H9 (cell line): ENCODE measurements around the gene TRIM7. TPM values are rescaled to one million over a fixed set of nuclear protein-coding genes. Genes with fewer than 3 reads are reported as not detected.

Source experiments
- DNase-seq: peaks from one replicate; pipeline ENCODE4 v3.0.0-alpha.2; 2017
- H2AFZ ChIP-seq: one replicate; pipeline ENCODE4 v1.6.1; 2013; ENCODE audit warnings: mild to moderate bottlenecking, low read length, control low read depth, moderate library complexity
- H2AK5ac ChIP-seq: 2 replicates; pipeline ENCODE4 v1.6.1; 2013; ENCODE audit warnings: low read length, control low read depth, mixed read lengths; ENCODE audit not compliant: insufficient read length
- H2BK120ac ChIP-seq: one replicate; pipeline ENCODE4 v1.6.1; 2013; ENCODE audit warnings: low read depth, mild to moderate bottlenecking, low read length, control low read depth, inconsistent platforms; ENCODE audit not compliant: poor library complexity, severe bottlenecking
- H2BK12ac ChIP-seq: 2 replicates; pipeline ENCODE4 v1.6.1; 2013; ENCODE audit warnings: low read length, control low read depth, mixed read lengths, low read depth; ENCODE audit not compliant: insufficient read length
- H2BK15ac ChIP-seq: 2 replicates; pipeline ENCODE4 v1.6.1; 2013; ENCODE audit warnings: low read depth, low read length, control low read depth
- H2BK20ac ChIP-seq: one replicate; pipeline ENCODE4 v1.6.1; 2013; ENCODE audit warnings: low read depth, mild to moderate bottlenecking, low read length, control low read depth, inconsistent platforms; ENCODE audit not compliant: poor library complexity, severe bottlenecking
- H2BK5ac ChIP-seq: 2 replicates; pipeline ENCODE4 v1.6.1; 2013; ENCODE audit warnings: low read length, control low read depth, mixed read lengths; ENCODE audit not compliant: insufficient read length
- H3K14ac ChIP-seq: 2 replicates; pipeline ENCODE4 v1.6.1; 2013; ENCODE audit warnings: low read length, control low read depth; ENCODE audit not compliant: insufficient read depth
- H3K18ac ChIP-seq: 2 replicates; pipeline ENCODE4 v1.6.1; 2013; ENCODE audit warnings: low read depth, mild to moderate bottlenecking, mixed read lengths, low read length, control low read depth; ENCODE audit not compliant: insufficient read length
- H3K23ac ChIP-seq: 2 replicates; pipeline ENCODE4 v1.6.1; 2013; ENCODE audit warnings: low read length, control low read depth, mixed read lengths, low read depth; ENCODE audit not compliant: insufficient read length
- H3K23me2 ChIP-seq: 2 replicates; pipeline ENCODE4 v1.6.1; 2013; ENCODE audit warnings: low read depth, mild to moderate bottlenecking, mixed read lengths, low read length, control low read depth; ENCODE audit not compliant: insufficient read length, poor library complexity, severe bottlenecking
- H3K27ac ChIP-seq: 2 replicates; pipeline ENCODE4 v1.5.1; 2013; ENCODE audit warnings: low read length, control low read depth, mixed read lengths, low read depth; ENCODE audit not compliant: insufficient read length
- H3K27me3 ChIP-seq: 2 replicates; pipeline ENCODE4 v1.6.1; 2013; ENCODE audit warnings: low read length, control low read depth, inconsistent platforms; ENCODE audit not compliant: insufficient read depth
- H3K4ac ChIP-seq: 2 replicates; pipeline ENCODE4 v1.6.1; 2013; ENCODE audit warnings: low read depth, mild to moderate bottlenecking, control low read depth, inconsistent platforms, low read length, moderate library complexity
- H3K4me1 ChIP-seq: 2 replicates; pipeline ENCODE4 v1.6.1; 2013; ENCODE audit warnings: low read length, control low read depth, inconsistent platforms; ENCODE audit not compliant: insufficient read depth
- H3K4me2 ChIP-seq: 2 replicates; pipeline ENCODE4 v1.6.1; 2013; ENCODE audit warnings: low read length, control low read depth, mixed read lengths; ENCODE audit not compliant: insufficient read length, insufficient read depth
- H3K56ac ChIP-seq: 2 replicates; pipeline ENCODE4 v1.6.1; 2013; ENCODE audit warnings: low read depth, mild to moderate bottlenecking, mixed read lengths, low read length, control low read depth; ENCODE audit not compliant: insufficient read length
- H3K79me1 ChIP-seq: 2 replicates; pipeline ENCODE4 v1.6.1; 2013; ENCODE audit warnings: low read depth, mild to moderate bottlenecking, moderate library complexity, low read length, control low read depth, inconsistent platforms; ENCODE audit not compliant: insufficient read depth, poor library complexity, severe bottlenecking
- H3K79me2 ChIP-seq: 2 replicates; pipeline ENCODE4 v1.6.1; 2013; ENCODE audit warnings: low read length, control low read depth, inconsistent platforms; ENCODE audit not compliant: insufficient read depth
- H3K9ac ChIP-seq: 2 replicates; pipeline ENCODE4 v1.6.1; 2013; ENCODE audit warnings: low read length, control low read depth, mixed read lengths; ENCODE audit not compliant: insufficient read length; ENCODE audit errors: extremely low read depth
- H3K9me3 ChIP-seq: one replicate; pipeline ENCODE4 v1.6.1; 2013; ENCODE audit warnings: low read depth, low read length, inconsistent platforms; ENCODE audit not compliant: control insufficient read depth
- H3T11ph ChIP-seq: one replicate; pipeline ENCODE4 v1.6.1; 2013; ENCODE audit warnings: mild to moderate bottlenecking, low read length, control low read depth, inconsistent platforms
- H4K20me1 ChIP-seq: one replicate; pipeline ENCODE4 v1.6.1; 2013; ENCODE audit not compliant: control insufficient read depth, insufficient read length, insufficient read depth
- H4K5ac ChIP-seq: 2 replicates; pipeline ENCODE4 v1.6.1; 2013; ENCODE audit warnings: low read depth, mild to moderate bottlenecking, mixed read lengths, low read length, control low read depth; ENCODE audit not compliant: insufficient read length
- H4K8ac ChIP-seq: replicated peaks from 2 replicates; pipeline ENCODE4 v1.6.1; 2013; ENCODE audit warnings: low read length, control low read depth, mixed read lengths, low read depth; ENCODE audit not compliant: insufficient read length
- H4K91ac ChIP-seq: 2 replicates; pipeline ENCODE4 v1.6.1; 2013; ENCODE audit warnings: low read depth, mild to moderate bottlenecking, moderate library complexity, mixed read lengths, low read length, control low read depth; ENCODE audit not compliant: insufficient read length
- H3K27ac Mint-ChIP-seq, 3 experiments: 2 replicates in 2 of 3; 3 replicates in 1 of 3; pipeline ENCODE4 v1.8.0; 2020 to 2021; ENCODE audit warnings: mixed read lengths in 3 of 3, mild to moderate bottlenecking in 1 of 3, moderate library complexity in 1 of 3
- H3K27me3 Mint-ChIP-seq: 2 replicates; pipeline ENCODE4 v1.8.0; 2021; ENCODE audit warnings: low read depth, mild to moderate bottlenecking, moderate library complexity, mixed read lengths
- H3K36me3 Mint-ChIP-seq, 3 experiments: 2 replicates in 2 of 3; 3 replicates in 1 of 3; pipeline ENCODE4 v1.8.0; 2020 to 2021; ENCODE audit warnings: low read depth in 3 of 3, mixed read lengths in 3 of 3; ENCODE audit not compliant: insufficient read depth in 1 of 3
- H3K4me1 Mint-ChIP-seq, 2 experiments: 2 replicates each; pipeline ENCODE4 v1.8.0; 2020; ENCODE audit warnings: mixed read lengths in 2 of 2
- H3K4me3 Mint-ChIP-seq, 2 experiments: 2 replicates in 1 of 2; 3 replicates in 1 of 2; pipeline ENCODE4 v1.8.0; 2020 to 2021; ENCODE audit warnings: mild to moderate bottlenecking in 2 of 2, mixed read lengths in 2 of 2, moderate library complexity in 1 of 2
- H3K9me3 Mint-ChIP-seq, 2 experiments: 2 replicates in 1 of 2; 3 replicates in 1 of 2; pipeline ENCODE4 v1.8.0; 2020; ENCODE audit warnings: mild to moderate bottlenecking in 2 of 2, mixed read lengths in 2 of 2, moderate library complexity in 1 of 2
- CTCF ChIP-seq: fragments of 200-600 bp; sonication (generic); conservative IDR thresholded peaks from 3 replicates; pipeline ENCODE4 v1.8.0; 2021; ENCODE audit warnings: antibody characterized with exemption, mild to moderate bottlenecking
- WGBS: extraction: QIAGEN DNeasy Blood & Tissue Kit; methylation state at CpG from one replicate; pipeline ENCODE4 v1.1.7; 2013; ENCODE audit warnings: missing lambda C conversion rate, low lambda C conversion rate, mixed read lengths; ENCODE audit not compliant: insufficient read length; ENCODE audit errors: extremely low coverage; 5-methylcytosine and 5-hydroxymethylcytosine counted together
- microRNA-seq: library from miRNA; unstranded; fragments of <30 nt; microRNA quantifications from one replicate; pipeline ENCODE4, GENCODE V29; 2020; ENCODE audit warnings: borderline microRNAs expressed
- total RNA-seq: library from RNA; stranded (reverse); gene quantifications from 2 replicates; pipeline ENCODE4 v1.2.1, GENCODE V29; 2021

TRIM7 gene
- total RNA-seq, 1 experiment from 2014 or later: not detected

DNA sequence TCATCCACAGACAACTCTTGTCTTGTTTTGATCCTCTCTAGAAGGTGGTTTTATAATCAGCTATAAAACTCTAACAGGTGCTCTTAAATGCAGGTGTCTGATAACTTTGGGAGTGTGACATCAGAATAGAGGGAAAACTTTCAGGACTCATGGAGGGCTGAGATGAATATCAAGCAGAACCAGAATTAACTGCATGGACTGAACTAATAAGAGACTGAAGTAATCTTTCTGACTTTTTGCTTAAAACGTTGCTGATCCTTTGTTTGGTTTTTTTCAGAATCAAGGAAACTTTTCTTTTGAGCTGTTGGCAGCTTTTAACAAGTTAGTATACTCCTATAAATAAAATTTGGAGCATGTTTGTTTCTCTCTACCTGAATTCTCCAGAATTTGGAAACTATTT lies 59.9 kb downstream of the TRIM7 start:
- Histone ChIP-seq H3K27ac (no peak overlapping the region), H2BK12ac (no peak overlapping the region), H2AFZ (no peak overlapping the region), H2BK15ac (no peak overlapping the region), H3K14ac (no peak overlapping the region), H2BK120ac (no peak overlapping the region), H3K27me3 (no peaks in the 10 kb centered on the region), H3K9me3 (no peaks in the 10 kb centered on the region), H3K4me2 (no peak overlapping the region), H4K8ac (no peak overlapping the region), H3K4me1 (peaks cover 1% of the 10 kb centered on the region; the same call in 1 of the 2 replicates), H3K56ac (no peak overlapping the region), H3K4ac (no peak overlapping the region), H3K79me2 (no peaks in the 10 kb centered on the region), H3T11ph (no peak overlapping the region), H3K18ac (no peak overlapping the region), H3K79me1 (no peaks in the 10 kb centered on the region), H4K91ac (no peak overlapping the region), H3K23ac (no peak overlapping the region), H2AK5ac (no peak overlapping the region), H3K23me2 (no peaks in the 10 kb centered on the region), H4K5ac (no peak overlapping the region), H2BK20ac (no peak overlapping the region), H3K9ac (no peak overlapping the region), H2BK5ac (no peak overlapping the region), H4K20me1 (no peaks in the 10 kb centered on the region)
- WGBS: no CpG with 5 or more reads among the region's 1 CpG
- H3K27ac Mint-ChIP-seq: no peak overlapping the region
- DNase-seq: no peak
- no peak for TF ChIP-seq CTCF
- H3K4me1 Mint-ChIP-seq: peaks cover 18 to 27% of the 10 kb centered on the region in 2 experiments
- peaks cover 45% of the 10 kb centered on the region for H3K27me3 Mint-ChIP-seq
- H3K9me3 Mint-ChIP-seq: peaks cover 20 to 22% of the 10 kb centered on the region in 2 experiments
- H3K36me3 Mint-ChIP-seq: peaks cover 2 to 8% (median 5%) of the 10 kb centered on the region in 3 experiments; a peak in 2 of 7 replicates
- H3K4me3 Mint-ChIP-seq: no peak overlapping the region

Small RNA genes within 50 kb of the gene (microRNA-seq; reads per million reads assigned to microRNA genes)
- not detected for gene MIR4638

Other genes starting within 250 kb of the TRIM7 start
- not detected in 2 replicates for gene BTNL3, start 216.3 kb downstream of the TRIM7 start, total RNA-seq
- gene BTNL9, start 164.9 kb downstream of the TRIM7 start, total RNA-seq: 0.88 and 0.96 TPM in 2 replicates
- gene OR2V1, start 74.0 kb downstream of the TRIM7 start, total RNA-seq: not detected in 2 replicates
- not detected in 2 replicates for gene OR2V2, start 57.6 kb downstream of the TRIM7 start, total RNA-seq
- 33.5 and 34.2 TPM in 2 replicates for gene TRIM41, start 18.1 kb upstream of the TRIM7 start, total RNA-seq
- gene RACK1, start 38.7 kb upstream of the TRIM7 start, total RNA-seq: 2,548 and 2,552 TPM in 2 replicates
- 5.1 and 5.7 TPM in 2 replicates for gene TRIM52, start 55.9 kb upstream of the TRIM7 start, total RNA-seq
- gene OR4F3, start 162.1 kb upstream of the TRIM7 start, total RNA-seq: not detected in 2 replicates